GF-D8 (cell line): ENCODE results near the gene DYNC2LI1.
"Not testable (repeated sequence)": the region's sequence is repeated elsewhere in the genome, so short reads cannot be mapped to it uniquely, and the experiment has no call there.

Experiments used
- DNase-seq: peaks from one replicate; lab custom pipeline; 2025; lab: John Stamatoyannopoulos, UW

The DYNC2LI1 gene

DNA sequence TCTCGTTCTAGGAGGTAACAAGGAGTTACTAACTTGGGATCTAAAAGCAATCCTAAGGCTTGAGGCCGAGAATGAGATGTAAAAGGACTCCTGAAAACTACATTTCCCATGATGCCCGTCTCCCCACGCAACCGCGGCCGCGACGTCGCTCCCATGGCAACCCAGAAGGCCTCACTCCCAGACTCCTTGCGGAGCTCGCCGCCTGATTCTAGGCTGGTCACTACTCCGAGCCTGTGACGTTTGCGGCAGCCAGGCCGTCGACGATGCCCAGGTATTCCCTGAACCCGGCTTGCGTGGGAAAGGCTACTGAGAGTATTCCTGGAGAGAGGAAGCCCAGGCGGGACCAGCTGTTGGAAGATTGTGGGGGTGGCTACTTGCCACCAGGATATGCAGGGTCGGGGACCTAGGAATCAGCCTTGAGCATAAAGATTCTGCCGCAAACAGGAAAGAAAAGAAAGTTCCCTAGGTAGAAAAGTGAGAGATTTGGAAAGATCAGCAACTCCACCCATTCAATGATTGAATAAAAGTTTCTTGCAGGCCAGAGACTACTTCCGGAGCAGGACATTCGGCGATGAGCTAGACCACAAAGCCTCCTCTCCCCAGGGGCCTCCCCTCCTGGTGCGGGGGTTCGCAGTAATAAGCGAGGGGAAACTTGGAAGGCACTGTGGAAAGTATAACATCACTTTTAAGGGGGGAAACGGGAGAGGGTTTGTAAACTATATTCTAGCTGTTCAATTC, at the start of gene DYNC2LI1:
DYNC2LI1 (plus strand) TSS at position 164 of the 738 bp plus-strand sequence; CDS start at position 264, 100 bp downstream.
- peak; percentile 40 for DNase-seq

DNA sequence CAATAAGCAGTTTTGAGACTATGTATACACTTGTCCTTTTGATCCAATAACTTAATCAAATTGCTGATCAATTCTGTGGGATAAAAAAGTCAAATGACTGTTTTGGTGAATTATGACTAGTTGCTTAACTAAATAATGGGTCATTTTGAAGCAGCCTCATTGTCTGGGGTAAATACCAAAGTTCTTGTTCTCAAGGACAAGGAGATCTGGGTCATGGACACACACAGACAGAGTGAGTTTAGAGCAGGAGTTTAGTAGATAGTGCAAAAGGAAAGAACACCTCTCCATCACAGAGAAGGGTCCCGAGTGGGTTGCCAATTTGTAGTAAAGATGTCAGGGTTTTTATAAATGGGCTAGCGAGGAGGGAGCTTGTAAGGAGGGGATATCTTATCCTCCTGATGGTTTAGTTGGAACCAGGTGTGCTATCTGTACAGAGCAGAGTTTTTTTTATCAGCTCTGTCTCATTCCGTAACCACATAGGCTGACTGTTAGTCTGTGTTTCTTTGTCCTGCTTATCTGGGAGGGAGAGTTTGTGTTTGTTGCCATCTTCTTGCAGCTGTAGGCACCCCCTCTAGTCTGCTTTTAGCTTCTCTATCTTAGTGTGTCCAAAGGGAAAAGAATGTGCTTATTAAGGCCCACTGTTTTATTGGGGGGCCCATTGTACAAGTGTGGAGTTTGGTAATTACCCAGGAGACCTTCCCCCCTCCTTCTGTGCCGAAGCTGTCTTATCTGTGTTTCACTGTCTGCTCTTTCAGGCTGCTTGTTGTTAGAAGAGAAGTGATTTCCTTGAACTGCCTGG, 48.9 kb upstream of the DYNC2LI1 start:
- no peak for DNase-seq

DNA sequence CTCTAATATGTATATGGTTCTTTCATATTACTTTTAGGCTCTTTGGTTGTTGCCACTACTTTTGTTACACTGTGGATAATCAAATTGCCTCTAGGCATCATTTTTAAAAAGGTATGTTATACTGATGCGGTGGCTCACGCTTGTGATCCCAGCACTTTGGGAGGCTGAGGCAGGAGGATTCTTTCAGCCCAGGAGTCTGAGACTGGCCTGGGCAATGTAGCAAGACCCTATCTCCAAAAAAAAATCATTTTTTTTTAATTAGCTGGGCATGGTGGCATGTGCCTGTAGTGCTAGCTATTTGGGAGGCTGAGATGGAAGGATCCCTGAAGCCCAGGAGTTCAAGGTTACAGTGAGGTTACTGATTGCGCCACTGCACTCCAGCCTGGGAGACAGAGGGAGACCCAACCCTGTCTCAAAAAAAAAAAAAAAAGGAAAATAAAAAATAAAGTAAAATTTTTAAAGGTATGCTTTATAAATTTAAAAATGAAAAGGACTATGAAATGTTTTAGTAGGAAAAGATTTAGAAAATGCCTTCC, 48.1 kb upstream of the DYNC2LI1 start:
- DNase-seq: no peak

DNA sequence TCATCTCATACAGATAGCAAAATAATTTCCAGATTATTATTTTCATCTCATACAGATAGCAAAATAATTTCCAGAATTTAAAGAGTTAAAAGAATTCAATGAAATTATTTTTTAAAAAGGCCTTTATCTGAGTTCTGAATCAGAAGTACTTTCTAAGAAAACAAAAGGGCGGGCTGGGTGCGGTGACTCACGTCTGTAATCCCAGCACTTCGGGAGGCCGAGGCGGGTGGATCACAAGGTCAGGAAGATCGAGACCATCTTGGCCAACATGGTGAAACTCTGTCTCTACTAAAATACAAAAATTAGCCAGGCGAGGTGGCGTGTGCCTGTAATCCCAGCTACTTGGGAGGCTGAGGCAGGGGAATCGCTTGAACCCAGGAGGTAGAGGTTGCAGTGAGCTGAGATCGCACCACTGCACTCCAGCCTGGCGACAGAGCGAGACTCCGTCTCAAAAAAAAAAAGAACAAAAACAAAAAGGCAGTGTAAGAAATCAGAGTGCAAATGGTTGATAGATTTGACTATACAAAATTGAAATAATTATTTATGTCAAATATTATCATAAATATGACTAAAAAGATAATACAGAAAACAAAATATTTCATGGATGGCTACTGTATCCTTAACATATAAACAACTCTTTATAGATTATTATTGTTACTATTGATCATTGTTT, 46.7 kb upstream of the DYNC2LI1 start:
- DNase-seq: not testable (repeated sequence)

DNA sequence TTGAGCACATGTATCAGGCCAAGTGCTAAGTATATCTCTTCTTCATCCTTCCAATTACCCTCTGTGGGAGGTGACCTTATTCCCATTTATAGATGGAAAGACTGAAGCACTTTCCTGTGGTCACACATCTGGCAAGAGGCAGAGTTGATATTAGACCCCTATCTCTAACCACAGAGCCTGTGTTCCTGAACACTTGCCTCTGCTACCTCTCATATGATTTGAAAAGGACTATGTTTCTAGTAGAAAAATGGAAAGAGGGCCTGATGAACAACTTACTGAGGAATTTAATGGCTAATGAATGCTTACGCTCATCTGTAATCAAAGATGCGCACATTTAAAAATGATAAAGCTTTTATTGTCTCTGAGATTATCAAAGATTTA, 46.2 kb upstream of the DYNC2LI1 start:
- DNase-seq: no peak

DNA sequence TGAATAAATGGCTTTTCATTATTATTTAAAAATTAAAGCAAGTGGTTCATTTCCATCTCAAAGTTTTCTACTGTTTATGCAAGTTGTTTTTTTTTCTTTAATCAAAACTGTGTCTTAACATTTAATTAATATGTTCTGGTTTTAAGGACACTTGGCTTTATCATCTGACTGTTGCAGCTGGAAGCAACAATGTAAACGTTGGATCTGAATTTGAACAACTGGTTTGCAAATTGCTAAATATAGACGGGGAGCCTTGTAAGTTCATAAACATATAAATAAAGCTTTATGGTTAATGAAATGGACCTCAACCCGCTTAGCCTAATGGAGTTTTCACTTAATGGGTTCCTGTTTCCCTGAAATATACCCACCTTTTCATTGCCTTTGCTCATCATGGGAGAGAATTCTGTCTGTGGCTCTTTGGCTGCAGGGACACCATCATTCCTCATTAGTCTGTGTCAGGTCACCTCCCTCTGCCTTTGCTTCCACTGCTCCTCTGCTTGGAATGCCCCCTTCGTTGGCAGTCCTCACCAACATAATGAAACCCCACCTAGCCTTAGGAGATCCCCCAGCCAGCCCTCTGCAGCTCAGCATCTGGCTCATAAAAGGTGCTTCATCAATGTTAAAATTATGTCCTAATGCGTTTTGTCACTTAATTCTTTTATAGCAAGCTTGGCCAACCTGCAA, 44.2 kb upstream of the DYNC2LI1 start:
- no peak for DNase-seq

DNA sequence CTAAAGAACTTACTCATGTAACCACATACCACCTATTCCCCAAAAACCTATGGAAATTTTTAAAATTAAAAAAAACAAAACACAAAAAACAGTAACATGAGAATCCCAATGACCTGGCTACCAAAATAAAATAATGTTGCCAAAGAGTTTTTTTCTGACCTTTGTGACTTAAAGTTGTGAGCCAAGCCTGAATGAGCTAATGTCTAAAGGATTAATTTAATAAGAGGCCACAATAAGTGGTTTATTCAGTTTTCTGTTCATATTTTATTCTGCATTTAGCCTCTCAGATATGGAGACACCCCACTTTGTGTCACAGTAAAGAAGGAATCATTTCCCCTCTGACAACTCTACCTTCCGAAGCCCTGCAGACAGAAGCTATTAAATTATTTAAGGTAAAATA, 42.6 kb upstream of the DYNC2LI1 start:
- DNase-seq: no peak

DNA sequence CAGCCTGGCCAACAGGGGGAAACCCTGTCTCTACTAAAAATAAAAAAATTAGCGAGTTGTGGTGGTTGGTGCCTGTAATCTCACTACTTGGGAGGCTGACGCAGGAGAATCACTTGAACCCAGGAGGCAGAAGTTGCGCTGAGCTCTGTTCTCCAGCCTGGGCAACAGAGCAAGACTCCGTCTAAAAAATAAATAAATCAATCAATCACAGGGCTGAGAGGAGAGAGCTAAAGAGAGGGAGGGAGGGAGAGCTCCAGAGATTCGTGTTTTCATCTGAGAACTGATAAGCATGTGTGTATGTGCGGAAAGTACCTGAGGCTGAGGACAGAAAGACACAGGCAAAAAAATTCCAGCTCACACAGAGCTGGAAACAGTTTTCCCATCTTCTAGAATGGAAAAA, 37.2 kb upstream of the DYNC2LI1 start:
- DNase-seq: no peak

DNA sequence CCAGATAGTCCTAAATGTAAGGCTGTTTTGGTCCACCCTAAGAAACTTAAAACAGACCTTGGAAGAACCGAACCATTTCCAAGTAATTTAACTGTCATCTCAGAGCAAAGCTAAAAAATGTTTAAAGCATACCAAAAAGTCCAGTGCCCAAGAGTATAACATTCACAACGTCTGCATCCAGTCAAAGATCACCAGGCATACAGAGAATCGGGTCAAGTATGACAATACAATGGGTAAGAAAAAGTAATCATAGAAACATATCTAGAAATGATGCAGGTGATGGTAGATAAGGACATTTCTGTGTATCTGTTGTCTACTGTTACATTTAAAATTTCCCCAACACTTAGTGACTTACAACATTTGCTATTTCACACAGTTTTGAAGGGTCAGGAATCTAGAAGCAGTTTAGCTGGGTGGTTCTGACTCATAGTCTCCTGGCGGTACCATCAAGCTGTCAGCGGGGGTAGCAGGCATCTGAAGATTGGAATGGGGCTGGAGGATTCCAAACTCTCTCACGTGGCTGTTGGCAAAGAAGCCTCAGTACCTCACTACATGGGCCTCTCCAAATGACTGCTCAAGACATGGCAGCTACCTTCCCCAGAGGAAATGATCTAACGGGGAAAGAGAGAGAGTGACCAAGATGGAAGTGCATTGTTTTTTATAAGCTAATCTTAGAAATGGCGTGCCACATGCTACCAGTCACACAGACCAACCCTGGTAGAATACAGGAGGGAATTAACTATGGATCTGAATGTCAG, 36.6 kb upstream of the DYNC2LI1 start:
- DNase-seq: no peak

DNA sequence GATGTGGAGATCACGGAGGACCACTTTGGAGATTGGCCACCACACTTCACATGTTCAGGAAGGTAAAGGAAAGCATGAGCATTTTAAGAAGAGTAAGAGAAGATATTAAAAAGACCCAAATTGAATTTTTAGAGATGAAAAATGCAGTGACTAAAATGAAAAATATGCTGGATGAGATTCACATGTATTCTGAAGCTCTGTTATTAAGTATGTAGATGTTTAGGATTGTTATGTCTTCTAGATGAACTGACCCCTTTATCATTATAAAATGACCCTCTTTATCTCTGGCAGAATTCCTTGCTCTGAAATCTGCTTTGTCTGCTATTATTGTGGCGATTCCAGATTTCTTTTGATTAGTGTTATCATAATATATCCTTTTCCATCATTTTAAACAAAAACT, 36.0 kb upstream of the DYNC2LI1 start:
- DNase-seq: no peak

DNA sequence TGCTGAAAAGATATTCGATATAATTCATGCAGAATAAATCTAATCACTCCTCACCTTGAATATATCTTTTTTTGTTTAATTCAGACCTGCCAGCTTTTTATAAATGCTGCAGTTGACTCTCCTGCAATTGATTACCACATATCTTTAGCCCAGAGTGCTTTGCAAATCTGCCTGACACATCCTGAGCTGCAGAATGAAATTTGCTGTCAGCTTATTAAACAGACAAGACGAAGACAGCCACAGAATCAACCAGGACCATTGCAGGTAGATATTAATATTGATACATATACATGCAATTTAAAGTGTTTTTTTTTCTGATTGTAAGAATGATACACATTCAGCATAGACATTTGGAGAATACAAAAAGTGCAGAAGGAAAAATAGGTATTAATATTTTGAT, 35.6 kb upstream of the DYNC2LI1 start:
- DNase-seq: no peak

DNA sequence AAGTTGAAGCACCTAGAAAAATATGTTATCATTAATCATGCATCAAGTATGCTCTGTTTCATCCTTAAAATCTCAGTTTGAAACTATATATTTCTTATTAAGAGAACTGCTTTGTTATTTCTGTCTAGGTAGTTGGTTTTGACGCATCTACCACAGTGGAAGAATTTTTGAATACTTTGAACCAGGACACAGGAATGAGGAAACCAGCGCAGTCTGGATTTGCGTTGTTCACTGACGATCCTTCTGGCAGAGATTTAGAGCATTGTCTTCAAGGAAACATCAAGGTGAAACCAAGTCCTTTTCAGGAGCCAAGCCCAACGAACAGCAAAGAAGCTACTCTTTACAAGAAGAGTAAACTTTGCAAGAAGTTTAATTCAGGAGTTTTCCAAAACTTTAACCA, 30.1 kb upstream of the DYNC2LI1 start:
- no peak for DNase-seq

DNA sequence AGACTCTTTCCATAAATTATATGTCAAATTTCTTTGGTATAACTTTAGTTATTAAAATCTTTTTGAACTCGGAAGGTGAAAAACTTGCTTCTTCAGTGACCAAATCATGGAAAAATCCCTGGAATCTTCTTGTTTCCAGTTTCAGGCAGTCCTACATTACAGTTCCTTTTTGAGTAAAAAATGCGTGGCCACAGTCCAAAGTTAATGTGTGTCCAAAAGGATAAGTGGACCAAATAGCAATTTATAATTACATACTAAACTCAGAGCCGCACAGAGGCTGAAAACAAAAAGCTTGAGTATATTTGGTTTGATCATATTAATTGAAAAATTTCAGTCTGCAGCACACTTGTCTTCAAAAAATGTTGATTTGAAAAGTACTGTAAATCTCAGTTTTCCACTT, 28.4 kb upstream of the DYNC2LI1 start:
- no peak for DNase-seq

DNA sequence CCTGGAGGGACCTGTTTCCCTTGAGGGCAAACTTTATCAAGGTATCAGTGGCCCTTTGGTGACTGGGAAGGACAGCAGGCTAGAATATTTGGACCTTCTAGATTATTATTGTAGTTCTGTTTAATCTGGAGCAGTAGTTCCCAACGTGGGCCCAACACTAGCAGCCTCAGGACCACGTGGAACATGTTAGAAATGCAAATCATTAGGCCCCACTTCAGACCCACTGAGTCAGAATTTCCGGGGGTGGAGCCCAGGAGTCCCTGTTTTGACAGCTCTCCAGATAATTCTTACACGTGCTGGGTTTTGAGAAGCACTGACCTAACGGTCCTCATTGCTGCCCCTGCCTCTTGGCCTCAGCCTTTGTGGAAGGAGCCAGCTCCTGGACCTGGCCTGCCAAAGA, 25.5 kb upstream of the DYNC2LI1 start:
- no peak for DNase-seq

DNA sequence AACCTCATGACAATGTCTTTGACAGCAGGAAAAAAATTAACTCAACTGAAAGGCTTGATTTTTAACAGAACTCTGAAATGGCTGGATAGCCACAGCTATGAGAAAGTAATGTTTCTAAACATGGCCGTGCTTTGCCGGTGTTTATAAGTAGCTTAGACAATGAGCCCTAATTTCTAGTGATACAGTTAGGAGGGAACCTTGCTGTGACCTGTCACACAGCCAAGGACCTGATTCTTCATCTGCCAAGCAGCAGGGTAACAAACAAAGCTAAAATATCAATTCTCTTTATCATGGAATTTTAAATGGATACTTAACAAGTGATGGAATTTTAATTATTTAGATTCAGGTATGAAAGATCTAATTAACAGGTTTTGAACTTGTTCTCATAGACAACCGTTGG, 24.3 kb upstream of the DYNC2LI1 start:
- DNase-seq: no peak

DNA sequence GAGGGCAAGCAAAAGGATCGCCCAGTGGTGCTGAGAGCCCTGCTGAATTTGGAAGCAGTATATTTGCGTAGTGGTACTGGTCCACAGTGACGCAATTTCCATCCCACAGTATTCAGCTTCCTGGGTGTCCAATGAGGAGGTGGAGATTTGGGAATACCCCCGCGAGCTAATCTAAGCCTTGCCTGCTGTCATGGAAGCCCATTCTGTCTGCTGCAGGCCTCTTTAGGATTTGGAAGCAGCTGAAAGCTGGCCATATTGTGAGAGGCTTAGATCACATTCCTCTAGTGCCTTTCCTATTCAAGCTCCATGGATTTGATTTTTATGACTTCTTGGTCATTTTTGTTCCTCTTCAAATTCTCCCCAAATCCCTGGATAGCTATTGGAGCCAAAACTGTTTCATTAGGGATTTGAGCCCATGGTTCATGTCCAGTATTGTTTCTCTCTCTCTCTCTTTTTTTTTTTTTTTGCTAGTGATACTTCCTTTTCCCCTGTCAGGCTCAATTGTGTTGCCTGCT, 22.3 kb upstream of the DYNC2LI1 start:
- no peak for DNase-seq

DNA sequence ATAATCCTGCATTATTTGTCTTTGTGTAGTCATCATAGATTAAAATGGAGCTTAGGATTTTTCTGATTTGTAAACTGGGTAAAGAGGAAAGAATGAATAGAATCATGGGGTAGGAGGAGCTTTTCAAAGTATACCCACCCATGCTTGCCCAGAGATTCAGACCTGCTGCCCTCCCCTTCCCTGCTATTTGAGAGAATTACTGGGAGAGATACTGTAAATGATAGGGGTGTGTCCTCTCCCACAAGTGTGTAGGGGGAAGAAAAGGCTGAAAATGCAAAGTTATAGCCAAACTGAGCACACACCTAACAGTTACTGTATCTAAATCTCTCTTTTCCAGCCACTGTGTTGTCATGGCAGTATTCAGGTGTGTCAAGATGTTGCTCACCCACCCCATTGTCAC, 21.5 kb upstream of the DYNC2LI1 start:
- no peak for DNase-seq

DNA sequence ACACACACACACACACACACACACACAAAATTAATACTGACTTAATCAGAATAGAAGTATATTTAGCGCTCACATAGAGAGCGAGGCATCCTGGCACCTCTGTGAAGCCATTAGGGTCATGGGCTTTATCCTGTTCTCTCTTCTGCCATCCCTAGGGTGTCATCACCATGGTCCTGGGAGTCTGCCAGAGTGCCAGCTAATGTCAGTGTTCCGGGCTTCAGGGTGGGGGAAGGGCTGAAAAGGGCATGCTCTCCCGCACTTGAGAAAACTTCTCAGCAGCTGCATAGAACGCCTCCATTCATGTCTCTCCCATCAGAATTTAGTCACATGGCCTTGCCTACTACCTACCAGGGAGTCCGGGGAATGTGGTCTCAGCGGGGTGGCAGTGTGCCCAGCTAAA, 19.7 kb upstream of the DYNC2LI1 start:
- DNase-seq: no peak

DNA sequence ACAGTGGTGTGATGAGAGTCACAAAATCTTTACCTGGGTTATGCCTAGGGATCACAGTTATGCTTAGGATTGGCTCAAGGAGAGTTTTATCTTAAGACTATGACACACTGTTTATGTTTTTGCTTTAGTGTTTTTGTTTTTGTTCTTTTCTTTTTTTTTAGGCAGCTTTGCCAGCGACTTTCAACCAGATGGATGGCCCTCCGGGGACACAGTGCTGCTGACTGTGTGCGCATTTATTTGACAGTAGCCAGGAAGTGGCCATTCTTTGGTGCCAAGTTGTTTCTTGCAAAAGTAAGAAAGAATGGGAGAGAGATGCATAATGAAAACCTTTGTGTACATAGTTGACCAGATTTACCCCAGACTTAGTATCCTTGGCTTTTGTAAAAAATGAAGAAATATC, 15.1 kb upstream of the DYNC2LI1 start:
- DNase-seq: no peak

DNA sequence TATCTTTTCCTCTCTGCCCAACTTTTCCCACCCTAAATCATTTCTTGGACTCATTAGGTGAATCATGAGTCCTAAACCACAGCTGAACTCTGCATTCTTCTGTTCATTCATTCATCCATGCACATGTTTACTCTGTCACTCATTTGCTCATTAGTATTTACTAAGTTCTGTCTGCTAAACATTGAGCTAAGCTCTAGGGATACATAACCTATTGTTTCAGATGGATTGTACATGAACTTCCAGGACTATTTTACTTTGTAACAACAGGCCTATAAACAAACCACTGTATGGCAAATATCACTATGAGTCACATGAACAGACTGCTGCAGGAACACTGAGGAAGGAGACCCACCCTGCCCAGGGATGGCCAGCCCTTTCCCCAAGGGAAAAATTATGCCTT, 14.6 kb upstream of the DYNC2LI1 start:
- DNase-seq: no peak

DNA sequence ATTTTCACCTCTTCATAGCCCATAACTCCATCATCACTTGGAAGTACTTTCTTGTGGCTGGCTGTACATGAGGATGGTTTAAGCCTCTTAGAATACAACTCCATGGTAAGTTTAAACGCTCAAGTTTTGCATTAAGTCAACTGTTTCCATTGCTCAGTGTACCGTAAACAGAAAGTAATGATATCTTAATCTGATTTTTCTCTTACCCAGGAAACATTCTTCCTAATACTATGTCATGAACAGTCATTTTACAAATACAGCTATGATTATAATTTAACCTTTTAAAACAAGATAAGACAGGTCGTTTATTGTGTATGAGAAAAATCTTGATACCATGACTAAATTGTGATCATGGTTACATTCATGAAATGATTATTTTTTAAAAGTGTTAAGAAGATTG, 11.6 kb upstream of the DYNC2LI1 start:
- DNase-seq: no peak
